GM18517 (cell line): Measurements from ENCODE around the gene FRS2.
"Not testable (repeated sequence)": the region's sequence is repeated elsewhere in the genome, so short reads cannot be mapped to it uniquely, and the experiment has no call there.

Experiments used
- ATAC-seq: cut with Tn5 transposase; IDR thresholded peaks from one replicate; pipeline ENCODE4 v1.9.1; 2021; ENCODE audit warnings: mild to moderate bottlenecking, moderate library complexity; ENCODE audit not compliant: unreplicated experiment

Gene FRS2

GRCh38 chr12:69470189-69471075 lies at the start of gene FRS2:
Gene FRS2 (plus strand): TSS chr12:69470388. CDS start chr12:69569031, 98,643 bp downstream.
- ATAC-seq, result peak; percentile 84

GRCh38 chr12:69421548-69421947 lies 48.6 kb upstream of the FRS2 start:
- no peak for ATAC-seq

- no peak for ATAC-seq
Measured at GRCh38 chr12:69423037-69423905, 46.9 kb upstream of the FRS2 start.

GRCh38 chr12:69425417-69425816 lies 44.8 kb upstream of the FRS2 start:
- ATAC-seq, result no peak

- ATAC-seq, result no peak
Measured at GRCh38 chr12:69428351-69429073, 41.7 kb upstream of the FRS2 start.

- no peak for ATAC-seq
Measured at GRCh38 chr12:69430942-69431590, 39.1 kb upstream of the FRS2 start.

- ATAC-seq, result no peak
Measured at GRCh38 chr12:69431591-69432222, 38.5 kb upstream of the FRS2 start.

- ATAC-seq, result no peak
Measured at GRCh38 chr12:69433653-69434052, 36.5 kb upstream of the FRS2 start.

- ATAC-seq, result no peak
Measured at GRCh38 chr12:69435644-69436043, 34.5 kb upstream of the FRS2 start.

GRCh38 chr12:69437073-69437472 lies 33.1 kb upstream of the FRS2 start:
- ATAC-seq, result no peak

GRCh38 chr12:69438539-69438938 lies 31.6 kb upstream of the FRS2 start:
- no peak for ATAC-seq

- no peak for ATAC-seq
Measured at GRCh38 chr12:69440016-69440415, 30.2 kb upstream of the FRS2 start.

GRCh38 chr12:69440886-69441285 lies 29.3 kb upstream of the FRS2 start:
- no peak for ATAC-seq

GRCh38 chr12:69442894-69443293 lies 27.3 kb upstream of the FRS2 start:
- no peak for ATAC-seq

- ATAC-seq, result no peak
Measured at GRCh38 chr12:69443916-69444315, 26.3 kb upstream of the FRS2 start.

- ATAC-seq, result no peak
Measured at GRCh38 chr12:69447892-69448291, 22.3 kb upstream of the FRS2 start.

GRCh38 chr12:69452598-69453132 lies 17.5 kb upstream of the FRS2 start:
- ATAC-seq, result not testable (repeated sequence)

GRCh38 chr12:69456239-69456638 lies 13.9 kb upstream of the FRS2 start:
- no peak for ATAC-seq

GRCh38 chr12:69457433-69457832 lies 12.8 kb upstream of the FRS2 start:
- no peak for ATAC-seq

- no peak for ATAC-seq
Measured at GRCh38 chr12:69459477-69459876, 10.7 kb upstream of the FRS2 start.
